ENCODE data around the gene SERPINA1.

DNA sequence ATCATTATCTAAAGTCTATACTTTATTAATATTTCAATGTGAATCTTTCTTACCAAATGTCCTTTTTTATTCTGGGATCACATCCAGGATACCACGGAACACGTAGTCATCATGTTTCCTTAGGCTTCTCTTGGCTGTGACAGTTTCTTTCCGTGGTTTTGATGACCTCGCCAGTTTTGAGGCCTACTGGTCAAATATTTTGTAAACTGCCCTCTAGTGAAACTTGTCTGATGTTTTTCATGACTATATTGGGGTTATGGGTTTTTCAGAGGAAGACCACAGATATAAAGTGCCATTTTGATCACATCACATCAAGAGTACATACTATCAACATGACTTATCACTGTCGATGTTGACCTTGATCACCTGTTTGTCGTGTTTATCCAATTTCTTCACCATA is 51.1 kb downstream of the SERPINA1 start:
- TF ChIP-seq, protein P1, sequence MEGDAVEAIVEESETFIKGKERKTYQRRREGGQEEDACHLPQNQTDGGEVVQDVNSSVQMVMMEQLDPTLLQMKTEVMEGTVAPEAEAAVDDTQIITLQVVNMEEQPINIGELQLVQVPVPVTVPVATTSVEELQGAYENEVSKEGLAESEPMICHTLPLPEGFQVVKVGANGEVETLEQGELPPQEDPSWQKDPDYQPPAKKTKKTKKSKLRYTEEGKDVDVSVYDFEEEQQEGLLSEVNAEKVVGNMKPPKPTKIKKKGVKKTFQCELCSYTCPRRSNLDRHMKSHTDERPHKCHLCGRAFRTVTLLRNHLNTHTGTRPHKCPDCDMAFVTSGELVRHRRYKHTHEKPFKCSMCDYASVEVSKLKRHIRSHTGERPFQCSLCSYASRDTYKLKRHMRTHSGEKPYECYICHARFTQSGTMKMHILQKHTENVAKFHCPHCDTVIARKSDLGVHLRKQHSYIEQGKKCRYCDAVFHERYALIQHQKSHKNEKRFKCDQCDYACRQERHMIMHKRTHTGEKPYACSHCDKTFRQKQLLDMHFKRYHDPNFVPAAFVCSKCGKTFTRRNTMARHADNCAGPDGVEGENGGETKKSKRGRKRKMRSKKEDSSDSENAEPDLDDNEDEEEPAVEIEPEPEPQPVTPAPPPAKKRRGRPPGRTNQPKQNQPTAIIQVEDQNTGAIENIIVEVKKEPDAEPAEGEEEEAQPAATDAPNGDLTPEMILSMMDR (IDR thresholded peaks at IDR 0.05), result no peak
- no peak for TF ChIP-seq ZFX (IDR thresholded peaks at IDR 0.05; ENCODE audit: borderline replicate concordance)
